Stromal cell of bone marrow (primary cell): ENCODE data around the gene ADAMTS17.
"Not testable (repeated sequence)": the region's sequence is repeated elsewhere in the genome, so short reads cannot be mapped to it uniquely, and the experiment has no call there.

ENCODE experiments used
- DNase-seq: peaks from one replicate; pipeline ENCODE4 v3.0.0-alpha.2; 2012; ENCODE audit warnings: low read depth

The ADAMTS17 gene

DNA sequence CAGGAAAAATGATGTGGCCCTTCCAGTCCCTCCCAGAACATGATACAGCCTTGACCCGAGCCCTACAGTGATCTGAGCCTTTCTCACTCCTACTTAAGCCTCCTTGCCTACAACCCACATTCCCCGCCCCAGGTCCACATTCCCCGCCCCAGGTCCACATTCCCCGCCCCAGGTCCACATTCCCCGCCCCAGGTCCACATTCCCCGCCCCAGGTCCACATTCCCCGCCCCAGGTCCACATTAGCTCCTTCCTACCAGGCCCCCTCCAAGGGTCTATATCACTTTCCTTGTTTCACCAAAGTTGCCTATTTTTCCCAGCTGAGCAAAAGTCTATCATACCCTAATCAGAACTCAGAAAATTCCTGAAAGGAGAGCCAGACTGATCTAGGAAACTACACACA is 2.3 kb downstream of the ADAMTS17 start:
- DNase-seq: not testable (repeated sequence)

DNA sequence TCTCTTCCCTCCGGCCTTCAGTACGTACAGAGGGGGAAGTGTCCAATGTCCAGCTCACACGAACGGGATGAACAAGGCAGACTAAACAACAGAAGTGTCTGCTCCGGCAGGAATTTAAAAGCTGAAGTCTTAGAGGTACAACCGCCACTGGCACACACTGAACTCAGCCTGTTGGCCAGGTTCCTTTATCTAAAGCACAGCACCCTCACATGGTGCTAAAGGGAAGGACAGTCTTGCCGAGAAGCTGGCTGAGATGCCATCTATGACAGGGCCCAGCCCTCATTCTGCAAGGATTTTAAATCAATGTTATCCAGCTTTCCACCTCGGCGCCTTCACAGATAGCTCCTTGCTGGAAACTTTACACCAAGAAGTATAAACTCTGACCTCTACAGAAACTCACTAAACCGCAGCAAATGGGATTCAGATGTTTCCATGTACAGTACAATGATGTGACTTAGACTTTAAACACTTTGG is 2.8 kb downstream of the ADAMTS17 start:
- peak; percentile 53 for DNase-seq

DNA sequence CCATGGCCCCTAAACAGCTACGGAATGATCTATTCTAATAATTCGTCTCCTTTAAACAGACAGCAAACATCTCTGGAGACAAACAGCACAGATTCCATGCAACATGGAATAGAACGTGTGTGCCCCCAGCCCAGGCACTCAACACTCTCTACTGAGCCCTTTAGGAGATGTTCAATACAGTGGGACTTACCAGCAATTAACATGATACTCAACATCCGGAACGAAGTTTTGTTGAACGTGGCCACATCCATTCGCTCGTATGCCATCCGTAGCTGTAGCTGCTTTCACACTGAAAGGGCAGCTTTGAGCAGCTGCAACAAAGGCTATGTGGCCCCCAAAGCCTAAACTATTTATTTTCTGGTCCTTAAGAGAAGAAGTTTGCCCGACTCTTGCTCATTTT is 3.5 kb downstream of the ADAMTS17 start:
- DNase-seq: no peak

DNA sequence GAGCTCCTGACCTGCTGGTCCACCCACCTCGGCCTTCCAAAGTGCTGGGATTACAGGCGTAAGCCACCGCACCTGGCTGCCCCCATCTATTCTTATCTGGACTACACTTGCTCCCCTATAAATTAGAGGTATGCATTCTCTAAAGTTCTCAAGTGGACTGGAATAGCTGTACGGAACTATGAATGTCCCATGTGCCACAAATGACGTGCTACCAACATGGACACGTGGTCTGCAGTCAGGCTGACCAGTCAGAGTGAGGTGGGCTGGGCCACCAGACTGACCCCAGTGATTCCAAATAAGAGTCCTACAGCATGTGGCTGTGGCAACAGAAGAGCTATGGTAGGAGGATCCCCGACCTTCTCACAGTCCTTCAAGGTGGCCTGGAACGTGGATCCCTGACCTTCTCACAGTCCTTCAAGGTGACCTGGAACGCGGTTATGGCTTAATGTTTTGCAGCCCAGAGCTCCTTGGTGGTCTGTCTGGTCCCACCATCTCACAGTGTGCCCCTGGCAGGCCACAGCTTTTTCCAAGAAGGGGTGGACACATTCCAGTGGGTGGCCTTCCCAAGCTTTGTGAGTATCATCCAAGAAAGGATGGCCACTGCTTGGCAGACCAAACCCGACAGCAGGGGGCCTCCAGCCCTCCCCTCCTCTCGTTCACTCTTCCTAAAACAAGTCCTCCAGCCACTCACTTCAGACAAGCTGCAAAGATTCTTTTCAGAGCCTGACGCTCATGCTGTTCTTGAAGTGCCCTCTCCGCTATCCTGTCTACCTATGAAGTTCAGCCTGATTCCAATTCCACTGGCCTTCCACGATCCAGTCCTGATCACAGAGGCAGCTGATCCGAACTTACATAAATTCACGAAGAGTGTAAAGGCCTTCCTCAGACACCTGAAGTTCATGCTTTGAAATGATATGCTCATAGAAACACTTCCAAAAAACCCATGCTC is 4.4 kb downstream of the ADAMTS17 start:
- no peak for DNase-seq

DNA sequence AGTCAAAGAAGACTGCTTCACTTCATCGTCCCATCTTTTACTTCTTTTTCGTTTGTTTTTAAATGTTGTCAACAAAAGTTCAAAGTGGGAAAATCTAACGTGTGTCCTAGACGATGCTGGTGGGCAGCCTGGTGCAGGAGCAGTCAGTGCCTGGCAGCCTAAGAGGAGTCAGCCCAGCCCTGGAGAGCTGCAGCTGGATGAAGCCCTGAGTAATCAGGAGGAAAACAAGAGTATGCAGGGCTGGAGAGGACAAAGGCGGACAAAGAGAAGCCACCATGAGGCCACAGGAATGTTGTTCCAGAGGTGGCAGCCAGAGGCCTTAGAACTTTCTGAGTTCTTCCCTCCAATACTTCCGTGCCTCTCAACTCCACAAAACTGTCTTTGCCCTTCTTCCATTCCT is 5.7 kb downstream of the ADAMTS17 start:
- no peak for DNase-seq

DNA sequence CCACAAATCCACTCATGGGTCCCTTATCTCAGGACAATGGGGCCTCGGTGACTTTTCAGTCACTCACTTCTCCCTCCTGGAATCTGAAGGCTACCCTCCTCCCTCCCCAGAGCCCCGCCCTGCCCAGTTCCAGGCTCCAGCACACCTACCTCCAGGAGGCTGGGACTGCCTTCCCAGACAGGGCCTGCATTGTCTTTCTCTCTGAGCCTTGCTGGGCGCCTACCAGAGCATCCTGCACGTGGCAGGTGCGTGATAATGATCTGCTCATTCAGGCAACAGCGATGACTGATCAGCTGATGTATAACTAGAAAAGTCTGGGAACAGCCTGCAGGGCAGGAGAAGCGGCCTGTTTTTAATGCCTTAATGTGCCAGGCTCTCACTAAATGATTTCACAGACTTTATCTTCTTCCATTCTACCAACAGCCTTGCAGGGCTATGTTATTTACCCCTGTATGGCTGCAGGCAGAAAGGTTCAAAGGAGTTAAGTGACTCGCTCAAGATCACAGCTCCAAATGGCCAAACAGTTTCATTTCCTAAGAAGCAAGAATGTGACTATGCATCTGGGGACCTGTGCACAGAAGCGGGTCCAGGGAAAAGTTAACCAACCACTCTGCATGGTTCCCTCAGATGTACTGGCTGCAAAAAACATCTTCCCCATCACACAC is 6.3 kb downstream of the ADAMTS17 start:
- DNase-seq: no peak

DNA sequence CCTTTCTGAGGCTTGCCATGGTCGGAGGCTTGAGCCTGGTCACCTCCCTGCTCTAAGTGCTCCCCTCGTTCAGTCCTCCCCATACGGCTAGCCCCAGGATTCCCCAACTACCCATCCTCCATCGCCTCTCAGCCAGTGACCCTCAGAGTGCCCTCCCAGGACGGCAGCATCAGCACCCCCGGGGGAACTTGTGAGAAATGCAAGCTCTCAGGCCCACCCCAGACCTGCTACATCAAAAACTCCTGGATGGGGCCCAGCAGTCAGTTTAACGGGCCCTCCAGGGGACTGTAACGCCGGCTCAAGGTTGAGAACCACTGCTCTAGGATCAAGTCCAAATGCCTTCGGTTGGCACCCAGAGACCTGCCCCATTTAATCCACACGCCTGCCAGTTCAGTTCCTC is 6.9 kb downstream of the ADAMTS17 start:
- no peak for DNase-seq

DNA sequence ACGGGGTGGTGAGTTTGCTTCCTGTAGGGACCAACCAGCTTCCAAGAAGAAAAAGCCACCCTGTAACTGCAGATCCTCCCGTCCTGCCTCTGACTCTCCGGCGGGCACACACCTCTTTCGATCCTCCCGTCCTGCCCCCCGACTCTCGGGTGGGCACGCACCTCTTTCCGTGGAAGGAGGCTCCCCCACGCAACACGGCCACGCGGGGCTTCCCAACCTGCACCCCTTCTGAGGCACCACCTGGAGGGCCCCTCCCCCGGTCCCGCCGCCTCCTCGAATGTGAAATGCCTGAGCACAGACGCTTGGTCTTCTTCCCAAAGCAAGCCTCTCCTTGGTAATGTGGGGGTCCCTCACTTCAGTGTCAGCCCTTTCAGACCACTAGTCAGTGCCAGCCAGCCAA is 7.3 kb downstream of the ADAMTS17 start:
- DNase-seq: no peak

DNA sequence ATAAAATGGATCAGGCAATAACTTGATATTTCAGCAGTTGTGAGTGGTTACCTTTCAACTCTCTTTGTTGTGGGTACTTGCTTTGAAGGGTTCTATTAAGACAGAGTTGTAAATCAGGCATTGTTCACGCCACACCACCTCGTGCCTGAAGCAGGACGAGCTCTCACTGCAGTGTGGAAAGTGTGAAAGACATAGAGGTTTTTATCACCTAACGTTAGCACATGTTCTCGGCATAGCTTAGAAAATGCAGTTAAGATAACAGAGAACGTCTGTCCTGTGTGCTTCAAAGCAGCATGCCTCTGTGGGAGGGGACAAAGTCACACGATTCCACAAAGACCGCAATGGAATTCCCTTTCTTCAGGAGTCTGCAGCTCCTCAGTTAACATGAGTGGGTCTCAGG is 7.8 kb downstream of the ADAMTS17 start:
- no peak for DNase-seq

DNA sequence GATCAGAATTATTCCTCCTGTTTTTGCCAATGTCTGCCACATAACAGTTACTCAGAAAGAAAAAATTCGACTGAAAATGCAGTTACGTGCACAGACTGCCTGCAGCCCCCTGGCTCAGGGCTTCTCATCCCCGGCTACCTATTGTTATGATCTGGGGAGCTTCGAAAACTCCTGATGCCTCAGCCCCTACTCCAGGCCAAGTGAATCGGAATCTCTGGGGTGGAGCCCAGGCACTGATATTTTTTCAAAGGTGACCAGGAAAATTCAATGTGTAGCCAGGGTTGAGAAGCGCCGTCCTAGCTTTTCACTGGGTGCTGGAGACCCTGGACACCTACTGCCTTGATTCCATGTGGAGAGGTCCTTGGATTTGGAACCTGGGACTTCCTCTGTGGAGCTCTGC is 8.5 kb downstream of the ADAMTS17 start:
- no peak for DNase-seq

DNA sequence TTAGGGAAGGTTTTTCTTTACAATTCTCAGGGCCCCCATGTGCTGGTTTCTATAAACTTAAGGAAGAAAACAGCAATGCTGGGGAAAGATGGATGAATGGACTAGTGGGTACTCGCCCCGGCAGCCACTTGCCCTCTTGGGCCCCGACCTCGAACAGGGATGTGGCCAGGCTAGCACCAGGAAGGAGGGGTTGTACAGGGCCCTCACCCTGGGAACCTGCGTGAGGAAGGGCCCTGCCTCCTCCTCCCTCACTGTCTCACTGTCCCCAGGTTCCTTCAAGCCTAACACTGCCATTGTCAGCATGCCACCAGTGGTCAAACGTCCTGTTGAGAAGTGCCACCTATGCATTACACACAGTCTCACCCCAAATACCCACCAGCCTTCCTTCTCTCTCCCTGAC is 9.1 kb downstream of the ADAMTS17 start:
- no peak for DNase-seq

DNA sequence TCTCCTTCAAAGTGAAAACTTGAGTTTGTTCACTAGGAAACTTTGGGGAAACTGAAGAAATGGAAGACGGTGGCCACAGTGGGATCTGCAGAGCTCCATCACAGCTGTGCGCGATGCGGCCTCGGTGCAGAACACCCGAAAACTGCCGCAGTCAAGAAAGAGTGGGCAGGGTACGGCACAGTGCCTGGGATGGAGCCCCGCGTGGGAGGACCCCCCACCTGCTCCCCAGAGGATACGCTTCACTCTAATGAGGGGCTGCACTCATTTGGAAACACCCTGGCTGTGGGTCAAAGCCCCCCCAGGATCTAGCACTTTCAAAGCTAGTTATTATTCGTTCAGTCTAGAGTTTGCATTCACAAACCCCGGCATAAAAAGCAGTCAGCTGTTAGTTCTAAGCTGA is 9.5 kb downstream of the ADAMTS17 start:
- DNase-seq: no peak

DNA sequence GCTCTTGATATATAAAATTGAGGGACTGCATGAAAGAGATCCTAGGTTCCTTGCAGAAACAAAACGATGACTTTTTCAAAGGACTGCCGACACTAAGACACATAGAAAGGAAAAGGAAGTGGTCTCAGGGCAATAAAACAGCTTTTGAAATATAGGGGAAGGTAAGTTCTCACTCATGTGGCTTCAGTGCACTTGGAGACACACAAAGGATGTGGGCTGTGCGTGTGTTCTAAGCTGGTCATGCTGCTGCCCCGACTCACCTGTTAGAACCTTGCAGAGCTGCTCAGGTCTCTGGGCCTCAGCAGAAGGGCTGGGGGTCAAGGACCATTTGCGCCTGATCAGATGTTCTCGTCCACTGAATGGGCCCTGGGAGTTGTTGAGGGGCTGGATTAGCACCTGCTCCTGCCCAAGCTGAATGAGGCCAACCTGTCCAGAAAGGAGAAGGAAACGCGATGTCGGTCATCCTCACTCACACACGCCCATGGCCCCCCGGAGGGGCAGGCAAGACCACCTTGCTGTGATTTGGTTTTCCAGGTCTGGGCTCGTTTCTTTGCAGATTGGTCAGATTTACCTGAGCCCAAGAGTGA is 11.1 kb downstream of the ADAMTS17 start:
- DNase-seq: no peak

DNA sequence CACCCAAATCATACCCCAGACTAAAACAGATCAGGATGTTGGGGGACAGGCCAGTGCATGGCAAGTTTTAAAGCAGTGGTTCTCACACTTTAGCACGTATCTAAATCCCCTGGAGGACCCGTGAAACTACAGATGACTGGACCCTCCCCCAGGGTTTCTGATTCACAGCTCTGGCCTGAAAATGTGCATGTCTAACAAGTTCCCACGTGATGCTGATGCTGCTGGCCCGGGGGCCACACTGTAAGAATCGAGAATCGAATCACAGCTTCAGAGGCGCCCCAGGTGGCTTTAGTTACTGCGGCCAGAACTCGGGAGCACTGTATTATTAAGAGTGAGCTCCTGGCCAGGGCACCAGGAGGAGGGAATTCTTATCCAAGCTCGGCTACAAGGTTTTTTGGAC is 11.6 kb downstream of the ADAMTS17 start:
- no peak for DNase-seq

DNA sequence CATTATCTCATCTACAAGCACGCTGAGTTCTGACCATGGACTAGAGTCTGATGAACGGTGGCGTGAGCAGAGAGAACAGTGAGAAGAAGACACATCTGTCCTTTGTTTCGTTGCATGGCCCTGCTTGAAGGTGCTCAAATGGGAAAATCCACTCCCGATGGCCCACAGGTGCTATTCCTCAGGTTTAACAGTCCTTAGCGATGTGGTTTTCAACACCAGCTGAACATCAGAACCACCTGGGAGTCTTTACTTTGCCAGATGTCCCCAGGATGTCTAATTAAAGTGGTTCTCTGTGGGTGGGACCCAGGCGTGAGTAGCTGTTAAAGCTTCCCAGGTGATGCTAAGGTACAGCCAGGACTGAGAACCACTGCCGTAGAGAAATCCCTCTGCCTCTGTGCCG is 13.0 kb downstream of the ADAMTS17 start:
- DNase-seq: no peak

DNA sequence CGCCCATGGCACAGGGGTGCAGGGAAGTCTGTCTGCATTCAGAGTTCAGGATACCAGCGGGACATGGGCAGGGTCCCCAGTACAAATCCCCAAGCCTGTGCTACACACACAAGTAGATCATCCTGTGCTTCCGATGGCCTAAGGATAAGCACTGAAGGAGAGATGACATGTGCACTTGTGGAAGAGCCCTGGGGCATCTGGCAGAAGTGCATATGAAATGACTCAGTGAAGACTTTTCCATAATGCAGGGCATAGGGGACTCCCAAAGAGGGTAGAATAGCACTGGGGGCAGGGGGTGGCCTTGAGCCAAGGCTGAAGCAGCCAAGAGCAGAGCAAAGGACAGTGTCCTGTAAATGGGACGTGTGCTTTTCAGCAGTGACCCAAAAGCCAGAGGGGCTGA is 22.9 kb downstream of the ADAMTS17 start:
- no peak for DNase-seq

DNA sequence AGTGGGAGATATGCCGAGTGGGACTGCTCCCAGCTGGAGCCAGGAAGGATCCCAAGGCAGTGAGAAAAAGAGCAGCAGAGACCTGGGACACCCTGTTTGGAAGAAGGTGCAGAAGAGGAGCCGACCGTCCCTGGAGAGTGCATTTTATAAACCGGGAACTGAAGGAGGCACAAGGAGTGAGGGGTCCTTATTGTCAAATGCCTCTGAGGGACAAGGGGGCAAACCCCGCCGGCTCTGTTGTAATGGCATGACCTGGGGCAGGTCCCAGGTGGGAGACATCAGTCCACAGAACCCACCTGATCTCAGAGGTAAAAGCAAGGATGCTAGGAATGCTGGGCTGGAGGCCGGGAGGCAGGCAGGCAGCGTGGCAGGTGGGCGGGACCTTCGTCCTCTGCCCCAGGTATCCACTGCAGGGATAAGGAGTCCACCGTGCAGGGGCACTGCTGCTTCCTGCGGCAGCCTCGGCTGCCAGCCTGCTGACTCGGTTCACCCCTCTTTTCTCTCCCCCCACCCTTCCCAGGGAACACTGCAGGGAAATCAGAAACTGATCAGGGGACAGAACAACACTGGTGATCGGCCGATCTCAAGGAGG is 26.9 kb downstream of the ADAMTS17 start:
- no peak for DNase-seq

DNA sequence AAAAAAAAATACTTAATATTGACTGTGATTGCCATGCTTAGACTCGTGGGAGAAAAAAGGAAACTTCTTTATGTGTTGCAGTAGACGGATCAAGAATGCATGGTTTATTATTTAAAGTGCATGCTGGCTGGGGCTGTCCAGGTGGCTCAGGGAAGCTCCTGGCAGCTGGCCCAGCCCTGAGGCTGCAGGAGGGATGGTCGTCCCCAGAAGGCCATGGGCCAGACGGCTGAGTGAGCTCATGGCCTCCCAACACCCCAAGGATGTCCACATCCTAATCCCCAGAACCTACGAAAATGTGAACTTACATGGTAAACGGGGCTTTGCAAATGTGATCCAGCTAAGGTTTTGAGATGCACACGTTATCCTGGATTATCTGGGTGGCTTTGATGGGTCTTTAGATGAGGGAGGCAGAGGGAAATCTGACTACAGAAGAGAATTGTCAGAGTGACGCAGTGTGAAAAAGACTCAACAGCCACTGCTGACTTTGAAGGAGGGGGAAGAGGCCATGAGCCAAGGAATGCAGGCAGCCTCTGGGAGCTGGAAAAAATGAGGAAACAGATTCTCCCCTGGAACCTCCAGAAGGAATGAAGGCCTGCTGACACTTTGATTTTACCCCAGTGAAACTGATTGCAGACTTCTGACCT is 29.8 kb downstream of the ADAMTS17 start:
- no peak for DNase-seq

DNA sequence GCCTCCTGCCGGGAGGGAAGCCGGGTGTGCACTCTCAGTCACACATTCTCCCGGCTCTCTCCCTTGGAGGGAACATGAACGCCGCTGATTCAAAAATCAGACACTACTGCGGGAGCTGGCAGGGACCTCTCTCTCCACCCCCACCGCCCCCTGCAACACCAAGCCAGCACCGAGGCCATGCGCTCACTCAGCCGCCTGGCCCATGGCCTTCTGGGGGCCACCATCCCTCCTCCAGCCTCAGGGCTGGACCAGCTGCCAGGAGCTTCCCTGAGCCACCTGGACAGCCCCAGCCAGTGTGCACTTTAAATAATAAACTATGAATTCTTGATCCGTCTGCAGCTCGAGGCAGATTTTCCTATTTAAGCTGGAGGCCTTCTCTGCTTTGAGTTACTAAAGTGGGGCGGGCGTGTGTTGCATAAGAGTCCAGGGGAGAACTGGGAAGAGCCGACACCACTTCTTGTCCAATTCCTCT is 30.6 kb downstream of the ADAMTS17 start:
- DNase-seq: no peak

DNA sequence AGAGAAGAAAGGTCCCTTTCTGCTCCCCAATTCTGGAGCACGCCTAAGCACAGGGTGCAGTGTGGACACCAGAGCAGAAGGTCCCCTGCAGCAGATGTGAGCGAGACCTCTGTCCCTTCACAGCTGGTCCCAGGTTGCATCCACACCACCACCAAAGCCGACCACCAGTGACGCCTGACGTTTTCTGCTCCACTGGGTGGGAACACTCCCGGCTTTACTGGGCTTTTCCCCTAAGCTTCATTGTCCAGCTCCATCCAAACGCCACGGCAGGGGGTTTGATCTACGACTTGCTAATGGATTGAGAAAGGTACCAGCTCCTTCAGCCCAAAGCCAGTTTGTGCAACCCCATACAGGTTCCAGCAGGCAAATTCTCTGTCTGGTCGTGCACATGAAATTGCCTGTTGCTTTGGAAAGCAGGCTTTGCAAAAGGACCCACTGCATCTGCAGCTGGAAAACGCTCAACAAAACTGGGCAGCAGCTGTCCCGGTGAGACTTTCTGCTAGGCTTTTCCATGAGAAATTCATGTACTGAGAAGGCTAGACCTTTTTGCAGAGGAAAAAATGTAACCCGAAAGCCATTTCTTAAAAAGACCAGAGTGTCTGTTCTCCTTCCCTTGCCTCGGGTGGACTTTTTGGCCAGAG is 31.1 kb downstream of the ADAMTS17 start:
- DNase-seq: no peak

DNA sequence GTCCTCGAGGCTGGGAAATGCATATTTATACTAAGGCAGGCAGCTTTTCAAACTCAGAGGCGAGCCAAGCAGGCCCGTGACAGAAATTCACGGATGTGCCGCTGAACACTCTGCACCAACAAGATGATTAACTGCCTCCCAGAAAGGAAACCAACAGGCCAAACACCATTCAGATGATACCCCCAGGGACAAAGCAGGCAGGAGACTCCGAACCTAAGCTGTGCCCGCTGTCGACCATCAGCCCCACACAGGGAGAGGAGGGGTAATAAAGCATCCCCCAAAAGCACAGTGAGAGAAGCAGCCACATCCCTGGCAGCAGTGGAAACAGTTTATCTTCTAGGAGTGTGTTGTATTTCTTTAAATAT is 31.8 kb downstream of the ADAMTS17 start:
- DNase-seq: no peak
